Measurements from ENCODE around the gene SMIM29.

Gene SMIM29

GRCh38 chr6:34235307-34236130 is 13.3 kb downstream of the SMIM29 start:
- H3K9me2 ChIP-seq (replicated peaks; ENCODE audit: insufficient read depth, low read length) = no peaks in the 10 kb centered on the region

DNA sequence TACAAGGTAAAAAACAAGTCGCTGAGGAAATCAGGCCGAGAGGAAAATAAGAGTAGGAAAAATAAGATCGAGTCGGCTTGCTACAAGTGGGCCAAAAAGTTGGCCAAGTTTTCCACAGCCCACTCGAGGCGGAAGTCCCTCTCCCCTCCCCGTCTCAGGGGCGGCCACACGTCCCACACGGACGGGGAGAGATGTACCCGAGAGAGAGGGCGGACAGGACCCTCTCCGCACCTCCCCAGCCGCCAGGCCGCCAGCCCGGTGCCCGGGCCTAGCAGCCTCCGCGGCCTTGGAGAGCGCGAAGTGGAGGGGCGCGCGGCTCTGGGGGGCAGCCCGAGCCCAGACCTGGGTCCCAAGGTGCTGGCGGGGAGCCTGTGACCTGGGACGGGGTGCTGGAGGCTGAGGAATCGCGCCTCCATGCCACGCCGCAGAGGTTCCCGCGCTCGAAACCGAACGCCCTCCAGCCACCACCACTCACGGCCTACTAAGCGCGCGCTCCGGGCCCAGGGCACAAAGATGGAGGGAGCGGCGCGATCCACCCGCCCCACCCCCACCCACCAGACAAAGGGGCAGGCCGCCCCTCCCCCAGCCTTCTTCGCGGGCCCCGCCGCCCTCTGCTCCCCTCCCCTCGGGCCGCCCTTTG is 14.0 kb downstream of the SMIM29 start:
- H3K27ac ChIP-seq (ENCODE audit: low read depth, low read length) = no peak overlapping the region
- no peak overlapping the region for H2AFZ ChIP-seq (ENCODE audit: low read depth, low read length, severe bottlenecking)
- no peak overlapping the region for H3K4me3 ChIP-seq (ENCODE audit: insufficient read depth, low read length, poor library complexity, severe bottlenecking)
- no peak overlapping the region for H3K4me2 ChIP-seq (ENCODE audit: low read depth, low read length, poor library complexity, severe bottlenecking)
- no peak for TF ChIP-seq EZH2phosphoT487 (conservative IDR thresholded peaks at IDR 0.05; ENCODE audit: low read length)
- H3F3A ChIP-seq (ENCODE audit: insufficient read depth) = peaks cover 25% of the 10 kb centered on the region
- peaks cover 9% of the 10 kb centered on the region for H4K20me1 ChIP-seq (ENCODE audit: low read depth, low read length)
- peaks cover 24% of the 10 kb centered on the region for H3K79me2 ChIP-seq (ENCODE audit: insufficient read depth, low read length)
- H3K9me2 ChIP-seq (replicated peaks; ENCODE audit: insufficient read depth, low read length) = no peaks in the 10 kb centered on the region
- no peak overlapping the region for H3K9ac ChIP-seq (ENCODE audit: low read length)
- H3K36me3 ChIP-seq (ENCODE audit: low read length) = peaks cover 8% of the 10 kb centered on the region
- no peaks in the 10 kb centered on the region for H3K9me3 ChIP-seq (ENCODE audit: insufficient read depth, low read length)
- H3K27me3 ChIP-seq (ENCODE audit: low read length) = no peaks in the 10 kb centered on the region

More at GRCh38 chr6:34235307-34236130, 13.3 kb downstream of the SMIM29 start:
- H3K9me3 ChIP-seq (ENCODE audit: insufficient read depth, low read length) = no peaks in the 10 kb centered on the region
- H3K9ac ChIP-seq (ENCODE audit: low read length) = peak overlapping the region; percentile 60; the same call in 1 of the 2 replicates
- TF ChIP-seq EZH2phosphoT487 (conservative IDR thresholded peaks at IDR 0.05; ENCODE audit: low read length) = no peak
- no peak for TF ChIP-seq CTCF (IDR thresholded peaks at IDR 0.05; ENCODE audit: insufficient read depth, low read length, poor library complexity, severe bottlenecking)
- peaks cover 8% of the 10 kb centered on the region for H3K36me3 ChIP-seq (ENCODE audit: low read length)
- H3K4me3 ChIP-seq (ENCODE audit: insufficient read depth, low read length, poor library complexity, severe bottlenecking) = no peak overlapping the region
- H3K27ac ChIP-seq (ENCODE audit: low read depth, low read length) = no peak overlapping the region
- peaks cover 31% of the 10 kb centered on the region for H3K79me2 ChIP-seq (ENCODE audit: insufficient read depth, low read length)
- no peaks in the 10 kb centered on the region for H3K27me3 ChIP-seq (ENCODE audit: low read length)
- peaks cover 32% of the 10 kb centered on the region for H3F3A ChIP-seq (ENCODE audit: insufficient read depth)
- H2AFZ ChIP-seq (ENCODE audit: low read depth, low read length, severe bottlenecking) = no peak overlapping the region
- peaks cover 16% of the 10 kb centered on the region for H4K20me1 ChIP-seq (ENCODE audit: low read depth, low read length)
- H3K4me2 ChIP-seq (ENCODE audit: low read depth, low read length, poor library complexity, severe bottlenecking) = peak overlapping the region; percentile 60

DNA sequence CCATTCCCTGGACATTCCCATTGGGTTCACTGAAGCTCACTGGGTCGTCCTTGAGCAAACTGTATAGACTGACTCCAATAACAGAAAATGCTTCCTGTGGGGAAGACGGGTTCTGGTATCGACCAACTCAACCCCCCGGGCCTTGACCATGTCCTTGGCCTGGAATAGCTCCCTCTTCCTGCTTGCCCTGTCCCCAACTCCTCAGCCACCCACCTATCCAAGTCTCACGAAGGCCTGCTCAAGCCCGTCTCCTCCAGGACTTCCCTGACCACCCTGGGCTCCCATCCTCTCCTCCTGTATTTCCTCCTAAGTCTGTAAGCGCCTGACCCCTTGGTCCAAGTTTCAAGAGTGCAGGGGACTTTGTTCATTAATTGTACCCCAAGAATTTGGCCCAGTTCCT is 14.9 kb downstream of the SMIM29 start:
- Histone ChIP-seq H3K27me3 (ENCODE audit: low read length) (no peaks in the 10 kb centered on the region), H3K4me3 (ENCODE audit: insufficient read depth, low read length, poor library complexity, severe bottlenecking) (no peak overlapping the region), H4K20me1 (ENCODE audit: low read depth, low read length) (0 out of 2 replicates have a peak, but pooled peaks cover under 1% of the 10 kb centered on the region), H3K9me3 (ENCODE audit: insufficient read depth, low read length) (no peaks in the 10 kb centered on the region), H3F3A (ENCODE audit: insufficient read depth) (peaks cover 16% of the 10 kb centered on the region), H3K27ac (ENCODE audit: low read depth, low read length) (no peak overlapping the region), H3K9ac (ENCODE audit: low read length) (no peak overlapping the region), H3K4me2 (ENCODE audit: low read depth, low read length, poor library complexity, severe bottlenecking) (no peak overlapping the region), H3K36me3 (ENCODE audit: low read length) (peaks cover under 1% of the 10 kb centered on the region), H2AFZ (ENCODE audit: low read depth, low read length, severe bottlenecking) (no peak overlapping the region), H3K9me2 (replicated peaks; ENCODE audit: insufficient read depth, low read length) (no peaks in the 10 kb centered on the region), H3K79me2 (ENCODE audit: insufficient read depth, low read length) (peaks cover 14% of the 10 kb centered on the region)
- TF ChIP-seq EZH2phosphoT487 (conservative IDR thresholded peaks at IDR 0.05; ENCODE audit: low read length) (no peak), CTCF (IDR thresholded peaks at IDR 0.05; ENCODE audit: insufficient read depth, low read length, poor library complexity, severe bottlenecking) (no peak)

- no peak overlapping the region for H2AFZ ChIP-seq (ENCODE audit: low read depth, low read length, severe bottlenecking)
- no peak overlapping the region for H3K27ac ChIP-seq (ENCODE audit: low read depth, low read length)
- H3K27me3 ChIP-seq (ENCODE audit: low read length) = no peaks in the 10 kb centered on the region
- H3K36me3 ChIP-seq (ENCODE audit: low read length) = no peaks in the 10 kb centered on the region
- no peaks in the 10 kb centered on the region for H3K9me3 ChIP-seq (ENCODE audit: insufficient read depth, low read length)
- peaks cover 8% of the 10 kb centered on the region for H3F3A ChIP-seq (ENCODE audit: insufficient read depth)
- H3K9ac ChIP-seq (ENCODE audit: low read length) = no peak overlapping the region
- H3K9me2 ChIP-seq (replicated peaks; ENCODE audit: insufficient read depth, low read length) = no peaks in the 10 kb centered on the region
- H3K4me2 ChIP-seq (ENCODE audit: low read depth, low read length, poor library complexity, severe bottlenecking) = no peak overlapping the region
- peaks cover 5% of the 10 kb centered on the region for H3K79me2 ChIP-seq (ENCODE audit: insufficient read depth, low read length)
- no peaks in the 10 kb centered on the region for H4K20me1 ChIP-seq (ENCODE audit: low read depth, low read length)
- TF ChIP-seq CTCF (IDR thresholded peaks at IDR 0.05; ENCODE audit: insufficient read depth, low read length, poor library complexity, severe bottlenecking) (no peak), EZH2phosphoT487 (conservative IDR thresholded peaks at IDR 0.05; ENCODE audit: low read length) (no peak)
- no peak overlapping the region for H3K4me3 ChIP-seq (ENCODE audit: insufficient read depth, low read length, poor library complexity, severe bottlenecking)
These were observed 15.9 kb downstream of the SMIM29 start for GRCh38 chr6:34232901-34233300.
